Muscle layer of duodenum (tissue), 2 donors: ENCODE results near the gene VEPH1.

Source experiments
- H3K27ac ChIP-seq: one replicate; pipeline ENCODE4 v1.7.0; 2013; ENCODE audit warnings: mild to moderate bottlenecking, low read length
- H3K27me3 ChIP-seq: one replicate; pipeline ENCODE4 v1.7.0; 2013; ENCODE audit warnings: low read depth, mild to moderate bottlenecking, control low read depth, low read length
- H3K36me3 ChIP-seq, 2 donors: one replicate each; pipeline ENCODE4 v1.7.0; 2013; ENCODE audit warnings: low read length in 2 of 2, control low read depth in 1 of 2, mild to moderate bottlenecking in 1 of 2; ENCODE audit not compliant: insufficient read depth in 2 of 2, control insufficient read depth in 1 of 2
- H3K4me1 ChIP-seq, 2 donors: one replicate each; pipeline ENCODE4 v1.7.0; 2013; ENCODE audit warnings: low read length in 2 of 2, mild to moderate bottlenecking in 2 of 2, control low read depth in 1 of 2, moderate library complexity in 1 of 2; ENCODE audit not compliant: insufficient read depth in 2 of 2, control insufficient read depth in 1 of 2
- H3K4me3 ChIP-seq, 2 donors: one replicate each; pipeline ENCODE4 v1.7.0; 2013; ENCODE audit warnings: low read length in 2 of 2, low read depth in 1 of 2, mild to moderate bottlenecking in 1 of 2
- H3K9me3 ChIP-seq, 2 donors: one replicate each; pipeline ENCODE4 v1.7.0; 2013; ENCODE audit warnings: low read length in 2 of 2, control low read depth in 1 of 2, mild to moderate bottlenecking in 1 of 2; ENCODE audit not compliant: control insufficient read depth in 1 of 2
- donor health status: healthy.

The VEPH1 gene

DNA sequence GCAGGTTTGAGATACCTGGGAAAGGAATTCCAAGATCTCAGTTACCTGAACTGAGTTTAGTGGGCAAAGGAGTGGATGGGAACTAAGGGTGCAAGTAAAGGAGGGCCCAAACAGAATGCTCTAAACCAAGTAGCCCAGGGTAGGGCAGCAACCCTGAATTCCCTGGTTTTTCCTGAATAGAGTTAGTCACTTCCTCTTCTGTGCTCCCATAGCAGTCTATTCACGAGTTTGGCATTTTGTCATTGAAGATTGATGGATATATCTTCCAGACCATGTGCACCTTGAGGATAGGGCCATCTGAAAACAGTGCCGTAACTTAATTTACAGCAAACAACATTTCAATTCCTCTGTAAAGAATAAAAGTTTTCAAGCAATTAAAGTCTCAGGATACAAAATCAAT is 85.1 kb downstream of the VEPH1 start:
- Histone ChIP-seq H3K9me3 (no peaks in the 10 kb centered on the region), H3K27ac (no peak overlapping the region), H3K4me1 (no peaks in the 10 kb centered on the region), H3K36me3 (no peaks in the 10 kb centered on the region), H3K4me3 (no peak overlapping the region), H3K27me3 (no peaks in the 10 kb centered on the region)

DNA sequence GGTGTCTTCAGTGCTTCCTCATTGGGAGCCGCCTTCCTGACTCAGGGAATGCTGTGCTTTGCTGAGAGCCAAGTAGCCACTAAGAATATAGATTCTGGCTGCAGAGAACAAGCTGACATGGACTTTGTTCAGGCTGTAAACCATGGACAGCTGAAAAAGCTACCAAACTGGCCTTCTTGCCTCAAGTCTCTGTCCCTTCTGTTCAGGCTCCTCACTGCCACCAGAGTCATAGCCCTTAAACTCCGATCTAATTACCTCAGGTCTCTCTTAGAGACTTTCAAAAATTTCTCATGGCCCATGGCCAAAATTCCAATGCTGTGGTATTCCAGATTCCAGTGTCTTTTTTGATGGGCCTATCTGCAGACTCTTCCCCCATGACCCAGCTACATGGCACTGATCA is 86.0 kb downstream of the VEPH1 start:
- no peak overlapping the region for H3K27ac ChIP-seq
- no peaks in the 10 kb centered on the region for H3K9me3 ChIP-seq
- no peaks in the 10 kb centered on the region for H3K36me3 ChIP-seq
- no peaks in the 10 kb centered on the region for H3K27me3 ChIP-seq
- H3K4me3 ChIP-seq, result no peak overlapping the region
- no peaks in the 10 kb centered on the region for H3K4me1 ChIP-seq

DNA sequence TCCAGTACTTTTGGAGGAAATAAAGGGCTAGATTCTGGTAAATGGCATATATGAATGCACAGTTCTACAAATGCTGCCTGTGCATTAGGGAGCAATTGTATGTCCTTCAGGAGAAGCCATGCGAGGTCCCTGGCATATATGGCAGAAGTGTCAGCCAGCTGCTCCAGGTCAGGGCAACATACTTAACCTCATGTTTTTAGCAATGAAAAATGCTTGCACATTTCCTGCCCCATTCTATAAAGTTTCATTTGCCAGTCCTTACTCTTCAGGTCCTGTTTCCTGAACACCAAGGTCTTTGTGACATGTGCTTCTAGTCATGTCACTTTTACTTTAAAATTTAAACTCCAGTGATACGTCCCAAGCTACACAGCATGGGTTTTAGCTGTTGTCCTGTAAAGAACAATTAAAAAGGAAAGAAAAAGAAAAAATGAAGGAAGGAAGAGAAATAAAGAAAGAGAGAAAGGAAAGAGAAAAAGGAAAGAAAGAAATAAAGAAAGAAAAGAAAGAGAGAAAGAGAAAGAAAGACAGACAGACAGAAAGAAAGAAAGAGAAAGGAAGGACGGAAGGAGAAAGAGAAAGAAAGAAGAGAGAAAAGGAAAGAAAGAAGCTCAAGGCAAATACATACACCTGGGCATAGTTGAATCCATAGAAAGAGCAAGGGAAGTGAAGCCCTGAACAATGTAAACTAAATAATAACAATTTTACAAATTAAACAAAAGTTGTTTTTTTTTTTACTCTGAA is 86.7 kb downstream of the VEPH1 start:
- Histone ChIP-seq H3K9me3 (no peaks in the 10 kb centered on the region), H3K27me3 (no peaks in the 10 kb centered on the region), H3K4me3 (no peak overlapping the region), H3K27ac (no peak overlapping the region), H3K36me3 (no peaks in the 10 kb centered on the region), H3K4me1 (no peaks in the 10 kb centered on the region)

DNA sequence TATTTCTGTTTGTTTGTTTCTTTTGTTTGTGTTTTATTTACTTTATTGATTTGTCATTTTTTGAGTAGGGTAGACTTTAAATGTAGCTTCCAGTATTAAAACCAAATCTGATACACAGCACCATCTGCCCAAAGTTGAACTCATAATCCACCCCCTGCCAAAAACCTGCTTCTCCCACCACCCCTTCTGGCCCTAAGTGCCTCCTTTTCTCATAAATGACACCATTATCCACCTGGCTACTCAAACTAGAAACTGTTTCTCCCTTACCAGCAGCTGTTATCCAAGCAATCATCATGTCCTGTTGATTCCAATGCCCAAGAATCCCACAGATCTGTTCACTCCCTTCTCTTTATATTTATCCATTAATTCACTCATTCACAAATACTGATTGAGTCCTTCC is 88.4 kb downstream of the VEPH1 start:
- Histone ChIP-seq H3K27me3 (no peaks in the 10 kb centered on the region), H3K9me3 (no peaks in the 10 kb centered on the region), H3K4me1 (no peaks in the 10 kb centered on the region), H3K27ac (no peak overlapping the region), H3K4me3 (no peak overlapping the region), H3K36me3 (no peaks in the 10 kb centered on the region)

DNA sequence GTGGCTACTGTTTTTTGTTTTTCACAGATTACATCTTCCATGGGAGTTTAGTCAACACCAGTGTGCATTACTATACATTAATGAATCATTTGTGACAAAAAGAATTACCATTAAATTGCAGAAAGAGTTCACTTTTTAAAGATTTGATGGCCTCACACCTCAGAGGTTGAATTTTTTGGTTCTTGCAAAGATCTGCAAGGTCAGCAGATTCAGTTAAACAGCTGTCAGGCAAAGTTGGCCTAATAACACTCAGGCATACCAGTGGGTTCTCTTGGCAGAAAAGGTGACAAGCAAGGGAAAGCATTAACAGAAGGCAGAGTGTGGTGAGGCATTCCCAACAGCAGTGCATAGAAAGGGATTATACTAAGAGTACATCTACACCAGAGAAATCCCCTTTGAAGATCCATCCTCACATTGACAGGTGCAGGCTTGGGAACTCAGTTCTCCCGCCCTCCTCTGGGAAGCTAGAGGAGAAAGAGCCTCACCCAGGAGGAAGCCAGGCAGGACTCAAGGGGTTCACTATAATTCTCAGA is 90.8 kb downstream of the VEPH1 start:
- no peaks in the 10 kb centered on the region for H3K27me3 ChIP-seq
- no peak overlapping the region for H3K27ac ChIP-seq
- H3K36me3 ChIP-seq, result no peaks in the 10 kb centered on the region
- H3K4me1 ChIP-seq, result no peaks in the 10 kb centered on the region
- no peaks in the 10 kb centered on the region for H3K9me3 ChIP-seq
- H3K4me3 ChIP-seq, result no peak overlapping the region

DNA sequence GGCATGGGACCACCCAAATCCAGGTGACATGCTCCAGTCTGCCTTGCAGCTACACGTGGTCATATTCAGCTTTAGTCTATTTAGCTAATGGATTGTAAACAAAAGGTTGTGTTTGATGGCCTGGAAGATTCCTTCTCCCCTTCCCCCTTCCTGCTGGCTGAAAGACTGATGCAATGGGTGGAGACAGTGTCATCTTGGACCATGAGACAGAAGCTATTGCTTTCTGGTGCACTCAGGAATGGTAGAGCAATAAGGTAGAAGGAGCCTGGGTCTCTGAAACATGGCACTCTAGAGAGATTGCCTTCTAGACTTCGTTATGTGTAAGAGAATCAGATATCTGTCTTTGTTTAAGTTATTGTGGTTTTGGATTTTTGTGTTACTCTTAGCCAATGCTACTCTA is 92.3 kb downstream of the VEPH1 start:
- no peaks in the 10 kb centered on the region for H3K27me3 ChIP-seq
- H3K36me3 ChIP-seq, result no peaks in the 10 kb centered on the region
- no peak overlapping the region for H3K4me3 ChIP-seq
- H3K9me3 ChIP-seq, result no peaks in the 10 kb centered on the region
- H3K27ac ChIP-seq, result no peak overlapping the region
- H3K4me1 ChIP-seq, result no peaks in the 10 kb centered on the region

DNA sequence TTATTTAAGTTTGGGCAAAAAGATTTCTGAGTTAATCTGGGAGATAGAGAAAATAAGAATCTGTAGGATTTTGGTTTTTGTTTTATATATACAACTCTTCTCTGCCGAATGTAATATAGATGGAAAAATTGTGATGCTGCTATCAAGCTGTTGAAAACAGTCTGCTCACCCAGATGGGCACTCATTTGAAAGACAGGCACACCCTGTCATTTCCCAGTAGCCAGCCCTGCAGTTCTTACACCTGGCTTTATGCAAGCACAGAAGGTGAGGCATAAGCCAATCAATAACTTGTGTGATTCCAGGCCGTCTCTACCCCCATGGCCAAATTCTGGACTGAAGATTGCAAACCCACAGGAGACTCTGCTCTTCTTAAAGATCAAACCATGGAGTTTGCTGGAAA is 93.7 kb downstream of the VEPH1 start:
- no peaks in the 10 kb centered on the region for H3K4me1 ChIP-seq
- no peaks in the 10 kb centered on the region for H3K9me3 ChIP-seq
- H3K36me3 ChIP-seq, result no peaks in the 10 kb centered on the region
- no peak overlapping the region for H3K27ac ChIP-seq
- no peak overlapping the region for H3K4me3 ChIP-seq
- H3K27me3 ChIP-seq, result no peaks in the 10 kb centered on the region

DNA sequence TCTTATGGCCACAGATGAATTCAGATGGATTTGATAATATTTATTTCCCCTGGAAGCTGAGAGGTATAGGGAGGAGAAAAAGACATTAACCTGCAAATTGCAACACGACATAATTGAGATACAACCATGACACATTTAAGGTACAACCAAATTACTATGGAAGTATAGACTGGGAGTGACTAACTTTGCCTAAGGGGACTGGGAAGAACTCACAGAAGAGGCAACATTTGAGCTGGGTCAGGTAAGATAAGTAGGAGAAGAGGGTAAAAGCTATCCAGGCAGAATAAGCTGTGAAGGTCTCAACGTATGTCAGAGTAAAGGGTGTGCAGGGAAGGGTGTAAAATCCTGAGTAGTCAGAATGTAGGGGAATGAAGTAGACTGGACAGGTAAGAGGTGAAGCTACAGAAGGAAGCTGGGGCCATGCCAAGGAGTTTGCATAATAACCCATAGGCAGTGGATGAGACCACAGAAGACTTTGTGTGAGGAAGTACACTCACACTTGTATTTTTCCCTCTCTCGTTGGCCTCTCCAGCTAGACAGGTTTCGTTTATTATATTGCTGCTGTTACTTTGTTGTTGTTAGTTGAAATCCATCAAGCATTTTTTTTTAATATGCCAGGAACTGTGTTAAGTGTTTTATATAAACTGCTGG is 94.6 kb downstream of the VEPH1 start:
- H3K27ac ChIP-seq, result no peak overlapping the region
- H3K4me3 ChIP-seq, result no peak overlapping the region

DNA sequence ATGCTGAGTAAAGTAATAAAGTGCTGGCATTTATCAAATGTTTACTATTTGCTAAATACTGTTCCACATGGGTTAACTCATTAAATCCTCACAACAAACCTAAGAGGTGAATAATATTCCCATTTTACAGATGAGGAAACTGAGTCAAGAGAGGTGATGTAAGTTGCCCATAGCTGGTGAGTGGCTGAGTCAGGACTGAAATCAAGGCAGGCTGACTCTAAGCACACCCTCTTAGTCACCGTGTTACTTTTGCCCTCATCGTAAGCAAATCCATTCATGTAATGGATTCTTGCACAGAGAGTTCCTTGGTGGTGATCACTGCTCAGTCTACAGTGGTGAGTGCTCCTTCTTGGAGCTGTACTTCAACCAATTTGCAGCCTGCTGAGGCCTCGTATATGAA is 95.4 kb downstream of the VEPH1 start:
- Histone ChIP-seq H3K27ac (no peak overlapping the region), H3K4me3 (no peak overlapping the region), H3K27me3 (no peaks in the 10 kb centered on the region), H3K4me1 (no peaks in the 10 kb centered on the region), H3K36me3 (no peaks in the 10 kb centered on the region), H3K9me3 (no peaks in the 10 kb centered on the region)

More for the DNA sequence above, 94.6 kb downstream of the VEPH1 start:
- Histone ChIP-seq H3K9me3 (no peaks in the 10 kb centered on the region), H3K36me3 (no peaks in the 10 kb centered on the region), H3K27me3 (no peaks in the 10 kb centered on the region), H3K4me1 (no peaks in the 10 kb centered on the region)

DNA sequence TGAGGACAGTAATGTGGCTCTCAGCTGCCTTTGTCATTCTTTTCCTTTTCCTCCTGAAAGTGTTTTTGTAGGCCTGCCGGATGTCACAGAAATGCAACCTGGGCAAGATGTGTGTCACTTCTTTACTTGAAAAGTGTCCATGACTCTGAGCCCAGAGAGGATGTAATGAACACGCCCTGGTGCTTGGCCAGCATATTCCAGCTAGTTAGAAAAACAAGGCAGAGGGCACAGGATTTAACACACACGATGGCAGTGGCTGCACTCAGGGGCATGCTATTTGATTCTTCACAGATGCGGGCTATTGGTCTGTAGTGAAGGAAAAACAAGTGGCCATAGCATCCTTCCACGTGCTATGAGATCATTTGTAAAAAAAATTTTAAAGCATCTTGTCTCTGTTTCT is 96.8 kb downstream of the VEPH1 start:
- no peaks in the 10 kb centered on the region for H3K36me3 ChIP-seq
- no peak overlapping the region for H3K4me3 ChIP-seq
- H3K27ac ChIP-seq, result no peak overlapping the region
- H3K4me1 ChIP-seq, result no peaks in the 10 kb centered on the region
- H3K9me3 ChIP-seq, result no peaks in the 10 kb centered on the region
- H3K27me3 ChIP-seq, result no peaks in the 10 kb centered on the region

DNA sequence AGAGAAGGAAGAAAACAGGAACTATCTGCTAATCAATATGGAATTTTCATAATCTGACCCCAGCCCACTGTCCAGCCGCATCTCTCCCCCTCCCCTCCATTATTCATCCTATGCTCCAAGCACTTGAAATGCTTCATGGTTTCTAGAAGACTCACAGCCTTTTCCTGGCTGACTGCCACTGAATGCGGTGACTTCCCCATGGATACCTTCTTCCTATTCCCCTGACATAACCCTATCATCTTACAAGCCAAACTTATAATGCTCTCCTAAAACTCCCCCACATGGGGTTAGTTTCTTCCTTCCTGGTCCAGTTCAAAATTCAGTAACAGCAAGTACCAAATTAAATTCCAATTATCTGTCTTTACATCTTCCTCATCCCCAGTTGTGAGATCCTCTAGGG is 97.8 kb downstream of the VEPH1 start:
- Histone ChIP-seq H3K4me3 (no peak overlapping the region), H3K9me3 (no peaks in the 10 kb centered on the region), H3K27me3 (no peaks in the 10 kb centered on the region), H3K27ac (no peak overlapping the region), H3K4me1 (no peaks in the 10 kb centered on the region), H3K36me3 (no peaks in the 10 kb centered on the region)

DNA sequence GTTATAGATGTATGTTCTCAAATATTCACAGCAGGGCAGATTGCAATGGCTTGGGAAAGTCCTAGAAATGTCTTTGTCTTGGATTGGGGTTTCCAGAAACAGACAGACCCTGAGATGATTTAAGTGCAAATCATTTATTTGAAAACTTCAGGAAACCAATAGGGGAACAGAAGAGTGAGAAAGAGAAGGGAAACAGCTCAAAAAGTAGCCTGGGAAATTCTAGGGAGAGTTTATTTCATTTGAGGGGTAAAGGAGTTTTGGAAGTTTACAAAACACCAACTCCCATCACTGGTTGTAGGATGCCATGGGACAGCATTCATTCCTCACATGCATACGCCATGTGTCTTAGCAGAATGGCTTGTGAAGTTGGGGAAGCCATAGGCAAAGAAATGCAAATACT is 98.8 kb downstream of the VEPH1 start:
- Histone ChIP-seq H3K9me3 (no peaks in the 10 kb centered on the region), H3K36me3 (no peaks in the 10 kb centered on the region), H3K4me1 (no peaks in the 10 kb centered on the region), H3K4me3 (no peak overlapping the region), H3K27ac (no peak overlapping the region), H3K27me3 (no peaks in the 10 kb centered on the region)
